ENCODE results near the gene ADAMTS12. TPM values are rescaled to one million over a fixed set of nuclear protein-coding genes. Genes with fewer than 3 reads are reported as not detected.
A peak's percentile ranks its signal among the peaks of the same experiment; 100 is the strongest.

ADAMTS12 gene
- total RNA-seq, 1 donor from 2014 or later = 26.8 TPM

DNA sequence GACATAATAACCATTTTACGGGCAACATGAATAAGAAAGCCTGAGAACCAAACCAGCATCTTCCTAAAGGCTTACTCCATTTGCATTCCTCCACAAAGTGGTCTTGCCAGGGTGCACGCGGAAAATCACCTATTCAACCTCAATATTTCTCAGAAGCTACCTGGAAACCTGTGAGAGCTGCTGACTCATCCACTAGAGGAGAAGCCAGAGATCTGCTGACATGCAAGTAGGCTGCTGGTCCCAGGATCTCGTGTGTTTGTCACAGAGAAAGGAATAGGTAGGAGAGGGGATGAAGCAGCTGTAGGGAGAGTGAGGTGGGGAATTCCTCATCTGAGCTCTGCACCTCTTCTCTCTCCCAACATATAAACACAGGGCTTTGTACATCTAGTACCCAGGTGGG, 138.1 kb downstream of the ADAMTS12 start:
- no peak for DNase-seq

DNA sequence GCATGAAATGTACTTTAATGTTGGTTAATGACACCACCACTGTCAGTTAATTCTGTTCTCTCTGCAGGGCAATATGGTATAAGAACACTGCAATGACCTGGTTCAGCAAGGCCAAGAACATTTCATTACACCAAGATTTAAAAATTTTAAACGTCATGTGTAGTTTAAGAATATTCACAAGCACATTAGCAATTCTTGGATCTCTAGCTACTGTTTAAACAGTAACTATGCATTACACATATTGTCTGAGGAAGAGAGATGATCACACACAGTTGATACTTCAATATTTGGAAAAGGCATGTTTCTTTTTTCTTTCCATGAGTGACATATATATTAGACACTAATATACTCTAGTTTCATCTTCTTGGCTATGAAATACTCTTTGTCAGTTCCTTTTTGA, 143.0 kb downstream of the ADAMTS12 start:
- DNase-seq = no peak

DNA sequence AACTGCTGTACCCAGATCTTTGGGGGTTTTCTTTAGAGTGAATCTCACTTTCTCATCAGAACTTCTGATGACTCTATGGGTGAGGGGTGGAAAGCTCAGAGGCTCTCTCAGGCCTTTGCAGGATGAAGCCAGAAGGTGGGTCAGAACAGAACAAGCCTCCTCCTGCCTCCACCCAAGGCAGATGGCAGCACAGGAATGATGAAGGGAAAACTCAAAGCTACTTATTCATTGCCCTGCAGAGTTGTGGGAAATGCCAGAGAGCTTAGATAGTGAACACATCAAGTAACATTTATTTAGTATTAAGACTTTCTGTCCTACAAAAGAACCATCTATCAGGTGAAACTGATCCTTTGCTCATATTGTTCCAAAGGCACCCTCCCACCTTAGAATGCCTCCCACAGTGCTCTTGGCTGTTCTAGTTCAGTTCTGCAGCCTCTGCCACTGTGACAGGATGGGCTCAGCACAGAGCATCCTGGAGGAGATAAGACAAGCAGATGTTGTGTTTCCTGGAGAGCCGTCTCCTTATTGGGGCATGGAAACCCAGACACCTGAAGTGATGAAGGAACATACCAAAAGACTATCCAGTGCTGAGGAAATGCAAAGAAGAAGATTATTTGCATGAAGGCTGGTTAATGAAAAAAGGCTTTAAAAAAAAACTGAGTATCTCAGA, 146.6 kb downstream of the ADAMTS12 start:
- DNase-seq = no peak

DNA sequence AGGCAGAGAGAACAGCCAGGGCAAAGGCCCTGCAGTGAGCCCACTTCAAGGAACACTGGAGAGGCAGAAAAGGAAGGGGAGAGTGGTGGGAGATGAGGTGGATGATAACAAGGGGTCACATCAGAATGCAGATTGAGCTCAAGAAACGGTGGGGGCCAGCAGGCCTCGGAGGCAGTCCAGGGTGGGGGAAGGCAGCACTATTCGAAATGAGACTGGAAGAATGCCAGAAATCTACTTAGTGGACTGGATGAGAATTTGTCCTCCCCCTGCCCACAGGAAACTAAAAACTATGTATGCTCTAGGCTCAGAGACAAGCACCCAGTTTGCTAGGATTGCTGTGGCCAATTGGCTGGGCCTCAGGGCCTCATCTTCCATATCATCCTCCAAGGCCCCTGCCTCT, 148.7 kb downstream of the ADAMTS12 start:
- no peak for DNase-seq

DNA sequence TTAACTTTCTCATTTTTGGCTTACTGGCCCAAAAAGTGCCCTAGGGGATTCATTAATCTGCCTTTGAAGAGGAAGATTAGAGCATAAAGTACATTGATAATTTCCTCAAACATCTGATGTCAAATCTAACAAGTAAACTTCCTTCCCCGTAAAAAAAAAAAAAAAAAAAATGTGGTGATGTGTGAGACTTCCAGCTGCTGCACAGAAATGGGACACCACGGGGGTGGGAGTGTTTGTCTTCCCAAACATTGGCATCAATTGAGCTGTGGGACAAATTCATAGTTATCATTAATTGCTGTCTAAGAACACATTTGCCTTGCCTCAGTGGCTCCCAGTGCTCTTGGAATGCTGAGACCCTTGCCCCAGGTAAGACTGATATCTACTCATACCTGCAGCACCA, 149.6 kb downstream of the ADAMTS12 start:
- DNase-seq = no peak

DNA sequence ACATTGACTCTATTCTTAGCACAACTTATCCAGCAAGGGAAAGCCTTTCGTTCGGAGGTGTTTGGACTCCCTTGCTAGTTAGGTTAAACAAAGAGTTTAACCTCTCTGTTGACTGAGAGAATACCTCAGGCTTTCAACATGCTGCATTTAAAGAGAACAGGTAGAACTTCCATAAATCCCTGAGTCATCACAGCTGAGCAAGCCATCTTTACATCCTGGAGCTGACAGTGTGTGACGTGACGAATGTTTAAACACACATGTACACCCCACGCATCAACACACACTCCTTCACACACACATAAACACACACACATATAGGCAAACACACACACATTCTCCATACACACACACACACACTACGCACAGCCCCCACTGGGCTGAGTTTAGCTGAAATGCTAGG, 152.8 kb downstream of the ADAMTS12 start:
- DNase-seq = no peak

DNA sequence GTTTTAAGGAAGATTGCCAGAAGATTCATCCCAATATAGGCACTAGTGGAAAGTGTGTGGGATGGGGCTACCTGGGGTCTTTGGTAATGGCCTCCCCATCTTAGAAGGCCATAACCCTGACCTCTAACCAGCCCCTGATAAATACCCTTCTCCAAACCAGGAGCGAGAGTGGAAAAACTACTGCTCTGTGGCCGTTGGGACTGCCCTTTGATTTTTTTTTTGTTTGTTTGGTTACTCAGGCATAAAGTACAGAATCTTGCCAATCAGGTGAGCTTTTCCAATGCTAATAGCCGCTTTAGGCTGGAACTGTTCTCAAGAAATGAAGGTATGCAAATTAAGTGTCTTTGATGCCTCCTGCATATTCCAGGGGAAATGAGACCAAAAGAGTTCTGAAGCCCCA, 153.7 kb downstream of the ADAMTS12 start:
- no peak for DNase-seq

DNA sequence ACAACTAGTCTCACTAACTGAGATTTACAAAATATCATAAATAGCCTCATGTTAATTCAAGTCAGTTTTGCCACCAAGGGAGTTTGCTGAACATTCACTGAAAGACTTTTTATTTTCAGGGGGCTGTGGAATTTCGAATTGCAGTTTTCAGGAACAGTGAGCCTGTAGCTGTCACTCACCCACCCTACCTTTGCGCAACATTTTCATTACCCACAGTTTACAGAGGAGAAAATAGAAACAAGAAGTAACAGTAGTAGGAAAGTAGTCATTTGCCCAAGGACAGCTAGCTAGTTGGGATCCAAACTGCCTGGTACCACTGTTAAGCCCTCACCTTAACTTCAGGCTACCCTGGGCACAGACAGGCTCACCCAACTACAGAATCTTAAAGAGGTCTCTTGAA, 154.1 kb downstream of the ADAMTS12 start:
- no peak for DNase-seq

DNA sequence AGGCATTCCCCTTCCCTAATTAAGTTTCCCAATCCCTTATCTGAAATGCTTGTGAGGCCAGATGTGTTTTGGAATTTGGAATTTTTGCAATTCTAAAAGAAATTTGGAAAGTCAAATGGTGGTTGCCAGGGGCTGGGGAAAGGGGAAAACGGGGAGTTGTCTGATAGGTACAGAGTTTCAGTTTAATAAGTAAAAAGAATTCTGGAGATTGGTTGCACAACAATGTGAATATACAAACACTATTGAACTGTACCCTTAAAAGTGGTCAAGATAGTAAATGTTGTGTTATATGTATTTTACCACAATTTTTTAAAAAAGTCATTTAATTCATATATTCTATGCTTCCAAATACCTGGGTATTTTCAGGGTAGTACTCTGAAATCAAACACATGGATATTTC, 154.5 kb downstream of the ADAMTS12 start:
- no peak for DNase-seq

DNA sequence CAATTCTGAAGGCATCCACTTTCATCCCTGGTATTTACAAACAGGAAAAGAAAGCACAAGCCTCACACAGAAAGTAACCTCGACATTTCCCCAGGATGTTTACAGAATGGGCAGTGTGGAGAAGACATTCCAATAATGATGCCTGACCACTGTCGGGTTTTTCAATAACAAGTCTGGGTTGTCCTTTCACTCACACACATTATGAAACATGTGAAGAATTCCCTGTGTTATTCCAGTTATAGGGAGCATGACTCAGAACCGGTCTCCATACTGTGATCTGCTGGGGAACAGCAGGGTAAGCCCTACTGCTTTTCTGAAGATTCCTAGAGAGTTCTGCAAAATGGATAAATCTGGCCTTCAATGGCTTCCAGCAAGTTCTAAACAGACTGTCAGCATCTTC, 155.3 kb downstream of the ADAMTS12 start:
- DNase-seq = no peak

DNA sequence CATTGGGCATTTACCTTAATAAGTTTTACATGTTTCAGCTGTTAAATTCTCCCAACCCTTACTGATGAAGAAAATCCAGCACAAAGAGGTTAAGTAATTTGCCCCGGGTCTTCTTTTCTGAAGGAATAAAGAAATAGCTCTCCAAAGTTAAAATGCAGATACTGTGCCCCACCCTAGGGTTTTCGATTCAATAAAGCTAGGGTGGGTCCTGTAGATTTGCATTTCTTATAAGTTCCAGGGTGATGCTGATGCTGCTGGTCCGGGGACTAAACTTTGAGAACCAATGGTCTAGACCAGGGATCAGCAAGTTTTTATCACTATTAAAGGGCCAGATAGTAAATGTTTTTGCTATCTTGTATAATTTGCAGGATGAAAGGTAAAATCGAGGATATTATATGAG, 156.7 kb downstream of the ADAMTS12 start:
- DNase-seq = no peak

DNA sequence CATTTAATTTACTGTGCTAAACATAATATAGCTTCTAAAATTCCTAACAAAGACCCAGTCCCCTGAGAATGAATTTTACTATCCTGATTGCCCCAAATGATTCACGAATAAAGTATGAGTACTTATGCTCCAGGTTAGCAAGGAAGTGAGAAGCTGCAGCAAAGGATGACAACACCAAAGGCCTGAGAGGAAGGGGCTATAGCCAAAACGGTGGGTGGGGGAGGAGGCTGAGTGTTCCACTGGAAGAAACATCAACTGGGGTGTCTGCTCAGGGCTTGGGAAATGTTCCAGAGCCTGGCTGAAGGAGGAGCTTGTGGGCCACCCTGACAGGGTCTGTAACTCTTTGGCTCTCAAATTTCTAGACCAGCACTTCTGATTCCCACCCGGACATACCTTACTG, 157.3 kb downstream of the ADAMTS12 start:
- DNase-seq = no peak

DNA sequence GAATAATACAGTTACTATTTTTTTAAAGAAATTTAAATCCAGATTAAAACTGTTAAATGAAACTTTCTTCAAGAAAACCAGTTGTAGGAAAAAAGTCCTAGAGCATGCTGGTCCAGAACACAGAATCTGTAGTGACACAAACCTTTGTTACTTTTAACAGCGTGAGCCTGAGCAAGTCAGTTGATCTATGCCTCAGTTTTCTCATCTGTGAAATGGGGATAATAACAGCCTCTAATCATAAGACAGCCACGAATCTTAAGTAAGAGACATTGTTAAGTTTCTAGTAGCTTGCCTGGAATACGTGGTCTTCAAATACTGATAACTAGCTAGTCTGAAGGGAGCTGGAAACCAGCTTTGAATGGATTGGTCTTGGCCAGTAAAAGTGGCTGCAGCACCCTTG, 158.6 kb downstream of the ADAMTS12 start:
- DNase-seq = no peak

DNA sequence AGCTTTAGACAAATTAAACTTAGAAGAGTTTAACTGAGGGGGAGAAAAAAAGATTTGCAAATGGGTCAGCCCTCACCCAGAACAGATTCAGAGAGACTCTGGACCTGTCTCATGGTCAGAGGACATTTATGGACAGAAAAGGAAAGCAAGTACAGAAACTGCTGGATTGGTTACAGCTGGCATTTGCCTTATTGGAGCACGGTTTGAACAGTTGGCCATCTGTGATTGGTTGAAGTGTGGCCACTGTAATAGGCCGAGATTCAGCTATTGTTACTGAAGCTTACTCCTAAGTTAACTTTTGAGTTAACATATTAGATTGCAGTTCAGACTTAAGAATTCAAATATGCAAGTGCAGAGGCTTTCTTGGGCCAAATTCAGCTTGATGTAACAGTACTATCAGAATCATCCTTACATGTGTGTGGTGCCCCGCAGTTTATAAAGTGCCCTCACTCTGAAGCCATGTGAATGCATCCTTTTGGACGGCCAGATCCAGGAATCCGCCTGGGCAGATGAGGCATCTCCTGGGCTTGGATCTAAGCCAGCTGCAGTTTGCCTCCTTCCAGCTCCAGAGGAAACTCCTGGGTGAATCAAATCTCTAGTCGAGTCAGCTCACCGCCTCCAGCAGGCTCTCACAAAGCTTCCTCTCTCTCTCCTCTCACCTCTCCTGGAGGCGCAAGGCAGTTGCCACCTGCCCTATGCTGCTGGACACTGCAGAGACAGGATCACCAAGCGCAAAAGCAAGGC, 165.2 kb downstream of the ADAMTS12 start:
- no peak for DNase-seq

DNA sequence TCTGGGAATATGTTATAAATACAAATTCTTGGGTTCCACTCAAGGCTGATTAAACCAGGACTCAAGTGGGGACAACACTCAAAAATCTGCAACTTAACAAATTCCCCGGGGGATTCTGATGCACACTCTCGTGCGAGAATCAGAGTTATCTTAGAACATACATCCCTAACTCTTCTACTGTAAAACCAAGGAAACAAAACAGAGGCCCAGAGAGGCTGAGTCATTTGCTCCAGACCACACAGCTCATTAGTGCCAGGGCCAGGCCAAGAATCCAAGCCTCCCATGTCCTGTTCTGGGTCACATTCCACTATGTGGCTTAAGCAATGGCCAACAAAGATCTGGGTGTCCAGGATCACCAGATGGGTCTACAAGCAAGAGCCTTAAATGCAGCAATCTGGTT, 166.0 kb downstream of the ADAMTS12 start:
- DNase-seq = no peak

DNA sequence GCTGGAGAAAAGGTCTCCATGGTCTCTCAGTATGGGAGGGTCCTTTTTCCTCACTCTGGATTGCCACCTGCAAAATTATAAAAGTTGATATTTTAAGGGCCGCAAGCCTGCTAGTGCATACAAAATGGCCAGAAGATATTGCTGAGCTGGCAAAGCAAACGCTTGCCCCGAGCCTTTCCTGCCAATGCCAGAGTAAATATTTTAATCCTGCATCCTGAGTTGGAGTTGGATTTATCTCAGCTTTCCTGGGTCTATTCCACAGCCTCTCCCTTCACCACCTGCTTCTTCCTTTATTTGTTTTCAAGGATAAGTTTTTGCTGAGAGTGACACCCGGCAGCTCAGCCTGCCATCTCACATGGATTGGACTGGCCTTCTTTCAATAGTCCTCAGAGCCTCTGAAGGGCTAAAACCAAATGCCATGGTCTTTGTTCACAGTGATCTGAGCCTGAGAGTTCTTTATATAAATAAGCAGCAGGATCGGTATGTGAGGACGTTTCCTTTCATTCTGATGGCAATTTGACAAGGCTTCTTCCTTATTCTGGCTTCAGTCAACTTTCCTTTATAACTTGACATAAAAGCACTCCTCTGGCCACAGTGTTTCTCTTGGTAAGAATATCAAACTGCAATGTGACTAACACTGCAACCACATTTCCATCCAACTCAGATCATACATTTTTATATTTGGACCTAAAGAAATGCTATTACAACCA, 170.1 kb downstream of the ADAMTS12 start:
- no peak for DNase-seq

DNA sequence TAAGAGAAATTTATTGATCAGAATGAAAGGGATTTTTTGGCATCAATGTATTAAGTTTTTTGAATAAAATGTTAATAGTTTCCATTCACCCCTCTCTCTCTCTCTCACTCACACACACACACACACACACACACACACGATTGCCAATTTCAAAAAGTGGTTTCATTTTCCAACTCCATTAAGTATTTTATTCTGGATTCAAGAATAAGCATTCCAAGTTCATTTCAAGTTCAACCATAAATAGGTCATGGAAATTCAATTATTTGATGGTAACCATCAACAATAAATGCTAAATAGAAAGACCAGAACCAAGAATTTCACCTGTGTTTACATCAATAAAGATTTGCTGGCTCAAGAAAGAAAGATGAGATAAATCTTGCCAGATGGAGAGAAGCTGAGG, 171.6 kb downstream of the ADAMTS12 start:
- no peak for DNase-seq

DNA sequence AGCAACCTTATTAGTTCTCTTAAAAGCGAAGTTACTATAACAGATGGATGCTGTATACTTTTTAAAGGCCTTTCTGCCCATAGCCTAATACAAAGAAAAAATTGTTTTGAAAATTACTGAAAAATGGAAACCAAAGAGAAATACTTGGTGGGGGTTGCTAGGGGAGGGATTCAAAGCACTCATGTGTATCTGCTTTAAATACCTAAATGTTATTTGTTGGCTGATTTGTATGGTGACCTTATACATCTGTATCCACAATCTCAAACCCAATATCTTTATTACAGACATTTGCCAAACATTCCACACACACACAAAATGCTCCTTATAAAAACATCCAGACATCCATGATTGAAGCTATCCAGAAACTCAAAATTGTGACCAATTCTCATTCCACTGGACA, 172.0 kb downstream of the ADAMTS12 start:
- peak; percentile 38 for DNase-seq

DNA sequence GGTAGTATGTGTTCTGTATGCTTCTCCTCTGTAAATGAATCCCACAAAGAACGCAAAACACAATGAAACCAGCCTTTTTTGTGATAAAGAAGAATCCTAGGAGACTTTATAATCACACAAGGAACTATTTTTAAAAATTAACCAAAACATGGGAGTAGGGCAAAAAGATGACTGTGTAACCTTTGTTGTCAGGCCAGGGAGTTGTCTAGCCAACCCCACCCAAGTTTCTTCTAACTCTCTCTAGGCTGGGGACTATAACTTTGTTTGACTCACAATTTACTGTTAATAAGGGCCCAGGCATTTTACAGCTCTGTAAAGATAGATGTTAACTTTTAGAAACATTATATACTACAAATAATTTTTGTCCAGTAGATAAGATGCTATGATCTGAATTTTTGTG, 176.1 kb downstream of the ADAMTS12 start:
- DNase-seq = no peak

DNA sequence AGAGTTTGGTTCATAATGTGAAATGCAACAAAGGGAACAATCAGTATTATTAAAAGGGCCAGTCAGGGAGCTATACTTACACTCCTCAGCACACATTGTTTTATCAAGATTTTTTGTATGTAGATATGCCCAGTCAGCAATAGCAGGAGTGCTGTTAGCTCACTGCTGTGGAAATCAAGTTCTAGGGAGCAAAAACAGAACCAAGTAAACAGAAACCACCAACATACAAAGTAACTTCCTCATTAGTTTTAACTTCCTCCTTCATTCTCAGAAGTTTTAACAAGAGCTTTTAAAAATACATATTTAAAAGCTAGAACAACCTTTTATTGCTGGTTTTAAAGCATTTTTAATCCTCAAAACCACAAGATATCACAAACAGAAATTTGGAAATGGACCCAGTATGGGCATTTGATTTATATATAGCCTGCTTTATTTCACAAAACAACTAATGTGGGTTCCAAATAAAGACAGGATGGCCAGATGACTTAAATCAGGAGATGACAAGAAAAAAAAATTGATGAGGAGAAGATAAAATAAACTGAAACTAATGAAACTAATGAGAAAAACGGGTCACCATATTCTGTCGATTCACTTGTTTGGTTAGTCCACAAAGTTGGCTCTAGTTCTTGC, 178.5 kb downstream of the ADAMTS12 start:
- no peak for DNase-seq

DNA sequence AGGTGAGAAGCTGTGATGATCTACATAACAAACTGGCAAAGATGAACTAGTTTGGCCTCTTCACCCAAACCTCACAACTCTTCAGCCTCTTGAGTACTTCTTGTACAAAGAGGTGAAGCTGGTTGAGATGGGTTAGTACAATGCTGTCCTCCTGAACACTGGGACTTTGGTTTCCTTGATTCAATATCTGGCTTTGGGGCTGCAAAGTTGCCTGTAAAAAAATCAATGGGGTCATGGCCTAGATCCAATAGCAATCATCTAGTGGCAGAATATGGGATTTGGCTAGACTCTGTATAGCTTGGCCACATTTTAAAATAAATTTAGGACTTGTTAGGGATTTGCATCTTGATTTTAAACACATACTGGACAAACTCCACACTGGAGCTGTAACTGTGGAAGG, 179.1 kb downstream of the ADAMTS12 start:
- DNase-seq = no peak

DNA sequence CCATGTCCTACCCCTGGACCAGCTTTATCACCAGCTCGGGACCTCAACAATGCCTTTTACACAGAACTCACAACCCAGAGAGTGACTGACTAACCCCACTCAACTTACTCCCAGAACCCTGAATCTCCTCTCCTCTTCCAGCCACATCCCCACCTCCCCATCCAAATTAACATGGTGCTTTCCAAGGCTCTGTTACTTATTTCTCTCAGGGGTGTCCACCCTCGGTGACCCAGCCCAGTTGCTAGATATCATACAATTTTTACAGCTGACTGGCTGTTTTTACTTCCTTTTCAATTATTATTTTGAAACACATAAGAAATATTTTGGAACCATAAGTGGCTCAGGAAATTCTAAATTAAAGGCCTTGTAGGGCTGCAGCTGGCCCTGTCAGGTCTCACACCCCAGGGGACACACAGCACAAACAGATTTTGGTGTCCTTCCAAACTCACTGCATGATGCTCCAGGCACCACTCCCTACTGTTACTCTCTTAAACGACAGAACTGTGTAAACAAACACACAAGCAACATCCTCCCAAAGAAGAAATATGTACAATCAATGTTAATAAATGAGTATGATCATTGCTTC, 180.6 kb downstream of the ADAMTS12 start:
- DNase-seq = peak; percentile 61

DNA sequence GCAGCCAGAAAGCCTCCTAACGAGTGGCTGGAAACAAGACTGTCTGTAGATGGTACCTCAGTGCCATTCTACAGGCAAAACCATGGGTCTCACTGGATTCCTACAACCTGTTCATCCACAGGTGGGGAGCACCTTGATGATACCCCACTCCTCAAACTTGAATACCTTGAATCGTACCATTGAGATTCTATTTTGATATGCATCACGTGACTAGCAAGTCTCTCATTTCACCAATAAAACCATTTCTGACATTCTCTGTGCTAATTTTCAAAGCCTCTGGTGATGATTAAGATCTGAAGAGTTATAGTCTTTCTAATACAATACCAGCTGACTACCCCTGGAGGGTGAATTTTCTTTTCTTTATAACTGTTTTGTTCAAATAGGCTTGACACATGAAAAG, 188.9 kb downstream of the ADAMTS12 start:
- DNase-seq = no peak
